ENCODE results near the gene PNMA8C.
"Not testable (repeated sequence)": the region's sequence is repeated elsewhere in the genome, so short reads cannot be mapped to it uniquely, and the experiment has no call there.

Gene PNMA8C

GRCh38 chr19:46388311-46389095 is 40.2 kb downstream of the PNMA8C start:
- no peak for DNase-seq

GRCh38 chr19:46387713-46388130 is 41.0 kb downstream of the PNMA8C start:
- DNase-seq, result no peak

GRCh38 chr19:46386996-46387712 is 41.6 kb downstream of the PNMA8C start:
- DNase-seq, result no peak

GRCh38 chr19:46386151-46386550 is 42.6 kb downstream of the PNMA8C start:
- no peak for DNase-seq

GRCh38 chr19:46385636-46386035 is 43.1 kb downstream of the PNMA8C start:
- no peak for DNase-seq

DNA sequence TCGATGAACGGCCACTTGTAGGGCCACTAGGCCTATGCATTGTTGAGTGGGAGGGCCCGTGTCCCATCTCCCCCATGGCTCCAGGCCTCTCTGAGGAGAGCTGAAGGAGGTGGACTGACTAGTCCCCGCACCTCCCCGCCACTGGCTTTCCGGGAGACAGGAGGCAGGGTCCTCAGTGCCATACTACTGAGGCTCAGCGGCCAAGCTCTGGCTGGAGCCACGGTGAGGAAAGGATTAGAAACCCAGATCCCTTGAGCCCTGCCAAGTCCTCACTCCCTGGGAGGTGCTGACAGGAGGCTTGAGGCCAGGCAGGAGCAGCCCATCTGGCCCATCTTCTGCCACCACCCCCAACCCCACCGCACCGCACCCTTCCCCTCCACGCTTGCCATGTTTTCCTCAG is 44.3 kb downstream of the PNMA8C start:
- no peak for DNase-seq

DNA sequence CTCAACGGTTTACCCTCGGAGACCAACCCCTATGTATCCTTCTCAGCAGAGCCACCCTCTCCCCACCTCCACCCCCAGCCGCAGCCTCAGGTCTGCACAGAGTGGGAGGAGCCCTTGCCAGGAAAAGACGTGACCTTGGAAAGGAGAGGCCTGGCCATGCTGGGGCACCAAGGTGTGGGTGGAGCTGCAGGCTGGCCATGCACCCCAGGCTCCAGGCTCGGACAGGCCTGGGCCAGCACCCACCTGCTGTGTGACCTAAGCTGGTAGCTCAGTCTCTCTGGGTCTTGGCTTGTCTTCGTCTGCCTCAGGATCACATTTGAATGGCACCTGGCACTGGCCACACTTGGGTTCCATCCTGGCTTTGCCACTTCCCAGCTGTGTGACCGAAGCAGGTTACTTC is 44.9 kb downstream of the PNMA8C start:
- no peak for DNase-seq

- no peak for DNase-seq
Observed at GRCh38 chr19:46383171-46383815, 45.4 kb downstream of the PNMA8C start.

DNA sequence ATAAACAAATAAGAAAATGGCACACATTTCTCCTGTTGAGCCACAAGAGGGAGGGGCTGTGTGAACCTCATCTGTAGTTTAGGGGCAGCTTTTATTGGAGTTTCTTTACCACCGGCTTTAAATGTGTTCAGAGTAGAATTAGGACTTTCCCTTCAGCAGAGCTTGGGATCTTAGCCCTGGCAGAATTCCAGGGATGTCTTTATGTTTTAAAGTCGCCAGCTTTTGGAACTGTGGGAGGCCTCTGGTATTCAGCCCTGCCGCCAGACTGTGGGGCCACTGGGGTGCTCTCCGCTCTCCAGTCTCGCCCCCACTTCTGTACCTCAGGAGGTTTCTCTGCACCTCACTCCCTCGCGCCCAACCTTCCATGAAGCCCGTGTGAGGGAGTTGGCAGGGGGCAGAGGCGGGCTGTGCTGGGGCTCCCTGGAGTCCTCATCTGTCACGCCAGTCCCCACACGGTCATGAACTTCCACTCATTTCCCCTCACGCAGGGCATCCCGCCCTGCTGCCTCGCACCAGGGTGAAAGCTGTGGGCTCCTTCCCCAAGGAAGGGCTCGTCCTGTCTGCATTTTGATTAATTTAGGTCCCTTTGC is 46.9 kb downstream of the PNMA8C start:
- DNase-seq, result no peak

GRCh38 chr19:46381346-46381745 is 47.4 kb downstream of the PNMA8C start:
- no peak for DNase-seq

- no peak for DNase-seq
Observed at GRCh38 chr19:46380690-46381089, 48.0 kb downstream of the PNMA8C start.

GRCh38 chr19:46378268-46378667 is 50.5 kb downstream of the PNMA8C start:
- DNase-seq, result peak; percentile 86

DNA sequence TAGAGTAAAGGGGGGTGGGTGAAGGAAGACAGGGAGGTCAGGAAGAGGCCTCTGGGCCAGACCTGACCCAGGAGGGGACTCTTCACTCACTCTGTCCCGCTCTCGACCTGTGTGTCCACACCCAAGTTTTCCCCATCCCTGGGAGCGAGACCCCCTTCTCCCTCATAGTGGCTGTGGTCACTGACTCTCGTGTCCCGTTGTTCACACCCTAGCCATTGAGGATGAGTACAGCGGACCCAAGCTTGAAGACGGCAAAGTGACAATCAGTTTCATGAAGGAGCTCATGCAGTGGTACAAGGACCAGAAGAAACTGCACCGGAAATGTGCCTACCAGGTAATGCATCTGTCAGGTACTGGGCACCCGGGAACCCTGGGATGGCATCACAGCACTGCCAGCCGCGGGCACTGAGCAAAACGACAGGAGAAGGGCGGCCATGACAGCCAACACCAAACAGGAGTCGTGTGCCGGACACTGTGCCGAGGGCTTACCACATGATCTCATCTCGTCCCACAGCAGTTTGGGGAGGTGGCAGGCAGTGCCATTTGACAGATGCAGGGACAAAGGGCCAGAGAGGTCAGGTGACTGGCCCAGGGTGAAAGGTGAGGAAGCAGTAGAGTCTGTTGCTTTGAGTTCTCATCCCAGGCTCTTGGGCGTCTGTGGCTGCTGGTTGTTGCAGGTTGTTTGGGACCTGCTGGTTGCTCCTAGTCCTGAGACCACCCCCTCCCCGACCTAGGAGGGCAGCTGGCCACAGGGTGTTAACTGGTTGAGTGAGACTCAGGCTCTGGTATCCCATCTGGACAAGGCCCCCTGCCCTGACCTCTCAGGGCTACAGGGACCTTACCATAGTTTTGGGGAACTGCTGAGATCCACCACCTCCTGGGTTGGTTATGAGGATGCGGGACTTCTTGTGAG is 52.2 kb downstream of the PNMA8C start:
- no peak for DNase-seq

- not testable (repeated sequence) for DNase-seq
Observed at GRCh38 chr19:46375476-46376067, 53.2 kb downstream of the PNMA8C start.
